UCSD-AML1 (cell line): ENCODE data around the gene PRPF6.
A peak's percentile ranks its signal among the peaks of the same experiment; 100 is the strongest.

Source experiments
- DNase-seq: peaks from one replicate; lab custom pipeline; 2025; ENCODE audit not compliant: unreplicated experiment; lab: John Stamatoyannopoulos, UW

Gene PRPF6

GRCh38 chr20:64032706-64033624 is 52.0 kb downstream of the PRPF6 start:
- DNase-seq: no peak

GRCh38 chr20:64033981-64034493 is 53.1 kb downstream of the PRPF6 start:
- no peak for DNase-seq

- DNase-seq: no peak
Observed at GRCh38 chr20:64035066-64035932, 54.4 kb downstream of the PRPF6 start.

- no peak for DNase-seq
Observed at GRCh38 chr20:64035933-64036345, 55.0 kb downstream of the PRPF6 start, which contains the start of gene C20orf204. TSS of gene C20orf204 (plus strand) at chr20:64036182. CDS start at chr20:64036324, 142 bp downstream.

GRCh38 chr20:64036346-64037198 is 55.6 kb downstream of the PRPF6 start:
- no peak for DNase-seq

- no peak for DNase-seq
Observed at GRCh38 chr20:64037199-64037497, 56.2 kb downstream of the PRPF6 start.

- DNase-seq: no peak
Observed at GRCh38 chr20:64037498-64038213, 56.7 kb downstream of the PRPF6 start.

- no peak for DNase-seq
Observed at GRCh38 chr20:64038224-64038564, 57.3 kb downstream of the PRPF6 start.

- DNase-seq: peak; percentile 88
Observed at GRCh38 chr20:64038565-64039292, 57.8 kb downstream of the PRPF6 start.

GRCh38 chr20:64039293-64040160 is 58.6 kb downstream of the PRPF6 start:
- no peak for DNase-seq

GRCh38 chr20:64040231-64041039 is 59.5 kb downstream of the PRPF6 start:
- no peak for DNase-seq

- DNase-seq: peak; percentile 57
Observed at GRCh38 chr20:64041040-64041780, 60.3 kb downstream of the PRPF6 start.

GRCh38 chr20:64041781-64042053 is 60.8 kb downstream of the PRPF6 start:
- no peak for DNase-seq

- DNase-seq: peak; percentile 59
Observed at GRCh38 chr20:64042054-64042781, 61.3 kb downstream of the PRPF6 start.

- DNase-seq: no peak
Observed at GRCh38 chr20:64043768-64044167, 62.8 kb downstream of the PRPF6 start.

GRCh38 chr20:64044484-64045247 is 63.7 kb downstream of the PRPF6 start:
- DNase-seq: peak; percentile 51
